Activated gamma-delta T cell treated with anti-CD3 and anti-CD28 coated beads, Interleukin-2, amount 50 U/mL, for 16 hours (primary cell): ENCODE measurements around the gene ACADVL.
"Not testable (repeated sequence)": the region's sequence is repeated elsewhere in the genome, so short reads cannot be mapped to it uniquely, and the experiment has no call there.

Experiments used
- DNase-seq: peaks from one replicate; pipeline ENCODE4 v3.0.0-alpha.2; 2020; ENCODE audit warnings: low read depth

Gene ACADVL

GRCh38 chr17:7235693-7236665, 16.2 kb downstream of the ACADVL start:
- no peak for DNase-seq

DNA sequence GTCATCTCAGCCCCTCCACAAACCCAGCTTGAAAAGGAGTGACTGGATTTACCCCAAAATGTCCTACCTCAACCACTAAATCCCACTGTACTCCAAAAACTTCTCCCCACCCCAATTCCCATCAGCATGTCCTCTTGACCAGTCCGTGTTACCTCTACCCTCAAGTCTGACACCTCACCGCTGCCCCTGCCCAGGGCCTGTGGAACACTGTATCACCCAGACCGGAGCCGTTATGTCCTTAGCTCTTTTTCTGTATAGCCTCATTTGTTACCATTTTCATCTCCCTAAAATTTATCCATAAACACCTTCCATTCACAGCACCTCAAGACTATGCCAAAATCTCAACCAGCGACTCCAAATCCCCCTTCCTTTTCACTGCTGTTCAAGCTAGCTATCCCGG, 17.1 kb downstream of the ACADVL start:
- no peak for DNase-seq

- DNase-seq: no peak
Observed at GRCh38 chr17:7237266-7237760, 17.6 kb downstream of the ACADVL start.

- peak; percentile 73 for DNase-seq
Observed at GRCh38 chr17:7237761-7238419, 18.2 kb downstream of the ACADVL start.

DNA sequence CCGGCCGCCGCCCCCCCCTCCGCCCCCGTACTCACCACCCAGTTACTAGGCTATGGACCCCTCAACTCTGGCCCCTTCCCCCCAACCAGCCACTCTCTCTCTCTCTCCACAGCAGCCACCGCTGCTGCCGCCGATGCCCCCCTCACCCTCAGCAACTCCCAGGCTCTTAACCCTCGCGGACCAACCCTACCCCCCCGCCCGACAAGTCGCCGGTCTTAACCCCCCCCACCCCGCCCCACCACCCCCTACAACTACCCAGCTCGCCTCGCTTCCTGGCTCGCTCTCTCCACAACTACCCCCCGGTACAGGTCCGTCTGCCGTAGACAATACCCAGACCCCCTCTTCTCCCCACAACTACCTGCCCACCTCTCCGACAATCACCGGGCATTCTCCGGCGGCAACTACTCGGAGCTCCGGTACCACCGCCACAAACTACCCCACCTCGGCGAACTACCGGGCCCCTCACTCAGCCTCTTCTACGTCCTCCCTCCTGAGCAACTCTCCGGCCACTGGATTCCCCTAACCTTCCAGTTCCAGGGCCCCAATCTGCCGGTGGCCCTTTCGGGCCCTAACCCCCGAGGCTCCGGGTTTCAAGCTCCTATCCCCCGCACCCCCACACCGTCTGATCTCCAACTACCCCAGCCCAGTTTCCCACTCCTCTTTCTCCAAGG, 18.8 kb downstream of the ACADVL start:
- DNase-seq: no peak

GRCh38 chr17:7239091-7240027, 19.6 kb downstream of the ACADVL start, which contains the start of gene PHF23:
PHF23 (minus strand) TSS chr17:7239457; CDS start chr17:7239279, 178 bp downstream.
- DNase-seq: peak; percentile 96

GRCh38 chr17:7240375-7240774, 20.6 kb downstream of the ACADVL start:
- no peak for DNase-seq

- DNase-seq: no peak
Observed at GRCh38 chr17:7241090-7241733, 21.5 kb downstream of the ACADVL start.

- peak; percentile 92 for DNase-seq
Observed at GRCh38 chr17:7241783-7242716, 22.3 kb downstream of the ACADVL start, which contains the start of gene GABARAP. GABARAP (minus strand) TSS chr17:7242449; CDS start chr17:7242330, 119 bp downstream.

DNA sequence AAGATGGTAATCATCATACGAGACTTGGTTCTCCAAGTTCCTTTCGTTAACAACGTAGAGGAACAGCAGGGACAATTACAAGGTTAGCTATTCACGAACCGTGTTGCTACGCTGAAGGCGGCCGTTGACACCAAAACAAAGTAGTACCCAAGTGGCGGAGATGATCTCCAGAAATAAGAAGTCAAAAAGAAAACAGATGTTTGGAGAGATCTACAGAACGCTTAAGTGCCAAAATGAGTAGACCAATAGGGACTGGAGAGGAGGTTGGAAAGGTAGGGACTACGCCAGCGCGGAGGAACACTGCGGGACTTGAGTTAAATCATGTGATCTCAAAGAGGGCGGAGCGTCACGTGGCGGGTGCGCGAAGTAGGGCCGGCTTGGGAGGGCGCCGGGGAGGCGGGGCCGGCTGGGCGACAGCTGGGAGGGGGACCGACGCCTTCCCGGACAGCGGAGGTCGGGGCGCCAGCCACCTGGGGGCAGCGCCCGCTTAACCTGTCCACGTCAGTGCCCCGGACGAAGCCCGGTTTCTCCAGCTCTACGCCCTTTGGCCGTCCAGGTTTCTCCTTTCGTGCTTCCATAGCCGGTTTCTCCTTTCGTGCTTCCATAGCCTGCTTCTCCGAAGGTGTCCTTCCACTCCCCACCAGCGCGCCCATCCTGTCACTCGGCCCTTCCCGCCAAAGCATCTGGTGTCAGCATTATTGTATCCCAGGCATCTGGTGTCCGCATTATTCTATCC, 23.1 kb downstream of the ACADVL start:
- peak; percentile 86 for DNase-seq

GRCh38 chr17:7243453-7243729, 23.7 kb downstream of the ACADVL start:
- DNase-seq: no peak

- not testable (repeated sequence) for DNase-seq
Observed at GRCh38 chr17:7243838-7244237, 24.1 kb downstream of the ACADVL start.

DNA sequence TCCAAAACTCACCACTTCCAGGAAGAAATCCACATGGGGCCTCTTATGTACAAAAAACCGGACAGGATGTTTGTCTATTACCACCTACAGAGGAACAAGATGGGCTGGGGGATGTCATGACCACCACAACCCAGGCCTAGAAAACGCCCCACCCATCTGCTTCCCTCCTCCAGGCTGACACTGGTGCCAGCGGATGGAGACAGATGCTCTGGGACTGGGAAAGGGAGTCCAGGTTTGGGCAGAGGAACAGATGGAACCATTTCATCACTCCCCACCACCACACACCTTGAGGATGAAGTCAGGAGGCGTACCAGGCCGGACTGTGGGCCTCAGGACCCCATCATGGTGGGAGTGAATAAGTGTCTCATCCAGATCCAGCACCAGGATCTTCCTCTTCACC, 27.0 kb downstream of the ACADVL start:
- DNase-seq: no peak

- DNase-seq: no peak
Observed at GRCh38 chr17:7248796-7249195, 29.1 kb downstream of the ACADVL start.

DNA sequence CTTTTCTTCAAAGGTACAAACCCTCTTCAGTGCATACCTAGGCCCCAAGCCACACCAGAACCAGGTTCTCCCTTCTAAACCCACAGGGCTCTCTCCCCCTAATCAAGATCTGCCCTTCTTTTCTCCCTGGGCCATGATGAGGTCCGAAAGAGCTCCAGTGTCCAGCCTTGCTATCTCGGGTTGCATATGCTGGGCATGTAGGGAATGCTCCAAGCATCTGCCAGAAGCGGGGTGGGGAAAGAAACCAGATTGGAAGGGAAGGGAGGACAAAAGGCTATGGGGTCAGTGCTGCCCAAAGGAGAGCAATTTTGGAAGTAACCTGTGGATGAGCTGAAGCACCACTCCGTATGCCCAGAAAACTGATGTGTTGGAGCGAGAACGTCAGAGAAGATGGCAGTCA, 29.5 kb downstream of the ACADVL start:
- DNase-seq: no peak

DNA sequence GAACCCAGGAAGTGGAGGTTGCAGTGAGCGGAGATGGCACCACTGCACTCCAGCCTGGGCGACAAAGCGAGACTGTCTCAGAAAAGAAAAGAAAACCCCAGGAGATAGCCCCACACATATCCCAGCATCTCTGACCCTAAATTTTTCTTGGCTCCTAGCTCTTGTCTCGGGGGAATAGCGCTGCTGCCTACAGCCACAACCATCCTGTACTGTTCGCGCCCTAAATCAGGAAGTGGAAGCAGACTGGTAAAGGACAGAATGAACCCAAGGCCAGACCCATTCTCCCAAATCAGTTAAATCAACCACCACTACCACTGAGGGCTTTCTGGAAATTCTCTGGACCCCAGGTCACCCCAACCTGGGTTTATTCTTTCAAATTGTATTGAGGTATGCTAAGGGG, 30.1 kb downstream of the ACADVL start:
- no peak for DNase-seq

DNA sequence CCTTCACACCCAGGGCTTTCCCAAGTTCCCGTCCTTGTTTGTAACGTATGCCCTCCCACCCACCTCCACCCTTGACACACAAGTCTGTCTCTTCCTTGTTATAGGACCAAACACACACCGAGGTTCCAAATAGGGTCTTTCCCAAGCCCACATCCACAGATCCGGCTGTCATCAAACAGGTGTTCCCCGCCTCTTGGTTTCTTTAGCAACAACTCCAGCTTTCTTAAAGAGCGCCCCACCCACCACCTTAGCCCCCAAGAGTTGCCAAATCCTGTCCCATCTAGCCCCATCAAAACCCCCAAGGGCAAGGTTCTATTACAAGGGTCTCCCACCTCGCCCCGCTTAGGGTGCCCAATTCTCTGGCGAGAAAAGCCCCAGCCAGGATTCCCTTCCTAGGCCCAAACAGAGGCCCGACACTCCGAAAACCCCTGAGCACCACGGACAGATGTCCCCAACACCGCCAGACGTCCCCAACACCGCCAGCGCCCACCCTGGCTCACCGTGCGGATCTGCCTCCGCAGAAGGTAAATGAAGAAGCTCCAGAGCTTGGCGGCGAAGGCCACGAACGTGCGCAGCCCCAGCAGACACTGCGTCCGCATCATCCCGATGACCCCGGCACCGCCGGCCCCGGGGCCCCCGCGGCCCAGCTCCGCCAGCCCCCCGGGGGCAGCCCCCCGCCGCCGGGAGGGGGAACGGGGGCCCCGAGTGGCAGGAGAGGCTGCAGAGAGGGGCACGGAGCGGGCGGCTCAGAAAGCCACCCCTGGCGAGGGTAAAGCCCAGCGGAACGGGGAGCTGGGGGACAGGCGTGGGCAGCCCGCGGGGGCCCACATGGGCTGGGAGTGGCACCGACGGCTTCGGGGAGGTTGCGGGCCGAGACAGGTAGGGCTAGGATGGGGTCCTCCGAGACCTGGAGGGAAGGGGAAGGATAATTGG, 31.2 kb downstream of the ACADVL start:
- DNase-seq: no peak

- peak; percentile 99 for DNase-seq
Observed at GRCh38 chr17:7251661-7252175, 32.0 kb downstream of the ACADVL start, which contains the start of gene CTDNEP1. CTDNEP1 (minus strand) TSS chr17:7251734; CDS start chr17:7251296, 438 bp downstream.
